NCI-H1436 (cell line): ENCODE measurements around the gene ATP6V0E1.

Experiments
- DNase-seq: peaks from one replicate; lab custom pipeline; 2025; lab: John Stamatoyannopoulos, UW

Gene ATP6V0E1

DNA sequence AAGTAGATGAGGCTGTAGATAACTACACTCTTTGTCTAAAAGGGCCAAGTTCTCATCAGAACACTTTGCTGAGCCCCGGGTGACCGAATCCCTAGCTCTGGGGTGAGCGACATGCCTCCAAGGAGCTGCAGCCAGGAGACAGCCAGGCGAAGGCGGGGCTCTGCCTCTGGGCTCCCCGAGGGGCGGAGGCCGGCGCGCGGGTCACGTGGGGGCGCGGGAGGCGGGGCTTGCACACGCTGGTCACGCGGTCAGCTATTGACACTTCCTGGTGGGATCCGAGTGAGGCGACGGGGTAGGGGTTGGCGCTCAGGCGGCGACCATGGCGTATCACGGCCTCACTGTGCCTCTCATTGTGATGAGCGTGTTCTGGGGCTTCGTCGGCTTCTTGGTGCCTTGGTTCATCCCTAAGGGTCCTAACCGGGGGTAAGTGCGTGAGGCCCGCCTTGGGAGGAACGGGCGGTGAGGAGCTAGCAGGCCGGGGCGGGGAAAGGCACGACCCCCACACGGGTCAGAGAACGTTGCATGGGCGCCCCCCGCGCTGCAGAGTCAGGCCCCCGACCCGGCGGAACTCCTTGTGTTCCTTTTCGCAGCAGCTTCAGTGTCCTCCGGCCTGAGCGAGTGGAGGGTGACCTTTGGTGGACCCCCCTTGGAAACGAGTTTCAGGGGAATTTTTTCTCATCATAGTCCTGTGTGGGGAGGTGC lies at the start of gene ATP6V0E1:
ATP6V0E1 (plus strand) TSS at position 230 of the 702 bp plus-strand sequence; CDS start at position 320, 90 bp downstream.
- peak; percentile 65 for DNase-seq

DNA sequence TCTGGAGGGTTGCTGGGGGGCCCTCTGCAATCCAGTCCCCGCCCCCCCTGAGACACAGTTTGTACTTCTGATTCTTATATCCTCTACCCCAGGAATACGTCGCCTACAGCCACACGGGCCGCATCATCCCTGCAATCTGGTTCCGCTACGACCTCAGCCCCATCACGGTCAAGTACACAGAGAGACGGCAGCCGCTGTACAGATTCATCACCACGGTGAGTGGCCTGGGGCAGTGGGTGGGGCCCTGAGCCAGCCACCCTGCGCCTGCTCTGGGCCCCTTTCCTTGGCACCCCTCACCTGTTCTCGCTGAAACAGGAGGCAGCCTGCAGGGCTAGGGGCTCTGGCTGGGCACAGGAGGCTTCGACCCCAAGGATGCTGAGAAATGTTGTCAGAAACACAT lies 48.5 kb upstream of the ATP6V0E1 start:
- no peak for DNase-seq

DNA sequence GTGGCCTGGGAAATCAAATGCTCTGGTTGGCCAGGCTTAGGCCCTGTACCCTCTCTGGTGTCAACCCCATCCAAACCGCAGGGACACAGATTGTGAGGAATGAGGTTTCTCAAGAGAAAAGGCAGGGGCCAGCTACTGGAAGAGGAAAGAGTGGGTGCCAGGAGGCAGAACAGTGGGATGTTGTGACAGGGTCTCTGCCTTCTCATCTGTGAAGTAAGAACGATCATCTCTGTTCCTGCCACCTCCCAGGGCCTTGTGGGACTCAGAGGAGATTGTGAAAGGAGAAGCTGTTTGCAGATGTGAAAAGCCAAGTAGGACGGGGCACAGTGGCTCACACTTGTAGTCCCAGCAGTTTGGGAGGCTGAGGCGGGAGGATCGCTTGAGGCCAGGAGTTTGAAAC lies 47.2 kb upstream of the ATP6V0E1 start:
- DNase-seq = no peak

DNA sequence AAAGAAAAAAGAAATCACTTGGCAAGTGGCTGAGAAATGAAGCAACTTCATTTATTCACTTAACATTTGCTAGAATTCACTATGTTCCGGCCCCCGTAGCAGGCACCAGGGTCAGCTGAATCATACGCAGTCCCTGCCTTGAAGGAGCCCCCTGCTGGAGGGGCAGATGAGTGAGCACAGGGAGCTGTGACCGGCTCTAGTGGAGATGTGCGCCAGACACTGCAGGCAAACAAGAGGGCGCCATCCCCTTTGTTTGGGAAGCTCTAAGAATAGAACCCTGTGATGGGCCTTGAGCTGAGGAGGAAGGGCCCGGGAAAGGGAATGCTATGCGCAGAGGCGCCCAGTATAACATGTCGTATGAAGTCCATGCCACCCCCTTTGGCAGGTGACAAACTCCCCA lies 44.5 kb upstream of the ATP6V0E1 start:
- DNase-seq = no peak

DNA sequence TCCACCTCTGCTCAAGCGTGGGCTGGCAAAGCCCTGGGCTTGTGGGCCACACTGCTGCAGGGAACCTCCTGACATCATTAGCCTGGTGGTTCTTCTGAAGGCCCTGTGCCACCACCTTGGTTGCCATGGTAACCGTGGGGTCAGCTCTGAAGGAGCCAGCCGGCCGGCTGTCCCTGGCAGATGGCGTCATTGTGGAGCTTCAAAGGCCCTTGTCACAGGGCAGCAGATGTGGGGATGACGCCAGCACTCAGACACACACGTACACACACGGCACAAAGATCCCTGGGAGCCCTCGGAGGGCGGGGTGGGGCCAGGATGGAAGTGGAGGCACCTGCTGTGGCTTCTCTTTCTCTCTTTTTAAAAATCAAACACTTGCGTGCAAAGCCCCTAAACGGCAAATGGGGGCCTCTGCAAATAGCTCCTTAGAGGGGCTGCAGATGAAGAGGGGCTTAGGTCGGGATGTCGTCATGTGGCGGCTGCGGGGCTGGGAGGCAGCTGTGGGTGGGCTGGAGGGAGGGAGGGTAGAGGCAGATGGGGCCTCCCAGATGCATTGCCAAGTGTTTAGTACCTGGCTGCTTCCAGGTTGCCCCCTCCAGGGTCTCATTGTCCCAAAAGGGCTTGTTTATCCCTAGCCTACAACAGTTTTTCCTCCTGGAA lies 43.8 kb upstream of the ATP6V0E1 start:
- DNase-seq = no peak

DNA sequence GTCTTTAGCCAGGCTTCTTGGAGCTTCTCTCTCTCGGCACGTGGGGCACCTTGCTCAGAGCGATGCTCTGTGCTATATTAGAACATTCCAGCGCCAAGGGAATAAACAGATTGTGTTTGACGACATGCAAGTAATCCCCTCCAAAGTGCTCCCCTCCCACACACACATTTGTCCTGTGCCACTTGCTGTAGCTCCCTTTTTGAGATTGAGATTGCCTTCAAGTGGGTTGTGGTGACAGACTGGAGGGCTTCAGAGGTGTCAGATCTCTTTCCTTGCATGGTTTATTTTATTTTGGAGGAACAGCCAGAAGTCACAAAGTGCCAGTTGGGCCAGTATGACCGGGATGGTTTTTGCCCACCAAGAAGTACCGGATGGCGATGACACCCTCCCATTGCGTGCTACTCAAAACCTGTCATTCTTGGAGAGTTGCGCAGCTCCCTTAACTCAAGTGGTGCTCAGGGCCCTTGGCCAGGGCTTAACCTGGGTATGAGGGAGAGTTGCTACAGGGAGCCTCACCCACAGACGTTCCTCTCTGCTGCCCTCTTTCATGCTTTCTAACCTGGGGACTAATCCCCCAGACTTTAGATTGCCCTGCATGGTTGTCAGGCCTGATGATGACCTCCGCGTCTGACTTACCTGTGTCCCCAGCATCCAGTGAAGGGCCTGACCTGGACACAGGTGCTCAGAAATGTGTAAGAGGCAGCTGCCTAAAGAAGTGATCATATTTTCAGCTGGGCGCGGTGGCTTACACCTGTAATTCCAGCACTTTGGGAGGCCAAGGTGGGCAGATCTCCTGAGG lies 43.1 kb upstream of the ATP6V0E1 start:
- no peak for DNase-seq

DNA sequence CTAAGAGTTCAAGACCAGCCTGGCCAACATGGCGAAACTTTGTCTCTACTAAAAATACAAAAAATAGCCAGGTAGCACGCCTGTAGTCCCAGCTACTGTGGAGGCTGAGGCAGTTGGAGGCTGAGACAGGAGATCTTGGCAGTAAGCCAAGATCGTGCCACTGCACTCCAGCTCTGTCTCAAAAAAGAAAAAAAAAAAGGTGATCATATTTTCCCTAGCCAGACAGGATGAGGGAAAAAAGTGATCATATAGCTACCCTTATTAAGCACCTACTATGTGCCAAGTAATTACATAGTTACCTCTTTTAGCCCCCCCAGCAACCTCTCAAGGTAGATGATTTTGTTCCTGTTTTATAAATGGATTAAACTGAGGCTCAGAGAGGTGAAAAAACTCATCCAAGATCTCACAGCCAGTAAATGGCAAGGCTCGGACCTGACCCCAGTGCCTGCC lies 42.5 kb upstream of the ATP6V0E1 start:
- no peak for DNase-seq

DNA sequence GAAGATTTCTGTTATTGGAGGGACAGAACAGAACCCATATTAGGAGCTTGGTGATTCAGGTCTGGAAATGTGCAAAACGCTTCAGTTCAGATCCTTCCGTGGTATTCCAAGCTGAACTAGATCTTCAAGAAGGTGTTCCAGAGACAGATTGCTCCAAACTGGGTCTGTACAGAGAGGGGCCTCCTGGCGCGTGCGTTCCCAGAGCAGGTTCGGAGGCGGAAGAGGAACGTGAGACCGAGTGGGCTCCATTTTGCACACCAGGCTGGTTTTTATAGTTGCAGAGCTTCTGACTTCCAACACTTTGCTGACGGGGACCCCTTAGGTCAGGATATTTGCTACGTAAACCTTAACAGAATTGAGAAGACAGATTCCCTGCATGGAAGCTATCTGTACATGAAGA lies 41.0 kb upstream of the ATP6V0E1 start:
- no peak for DNase-seq

DNA sequence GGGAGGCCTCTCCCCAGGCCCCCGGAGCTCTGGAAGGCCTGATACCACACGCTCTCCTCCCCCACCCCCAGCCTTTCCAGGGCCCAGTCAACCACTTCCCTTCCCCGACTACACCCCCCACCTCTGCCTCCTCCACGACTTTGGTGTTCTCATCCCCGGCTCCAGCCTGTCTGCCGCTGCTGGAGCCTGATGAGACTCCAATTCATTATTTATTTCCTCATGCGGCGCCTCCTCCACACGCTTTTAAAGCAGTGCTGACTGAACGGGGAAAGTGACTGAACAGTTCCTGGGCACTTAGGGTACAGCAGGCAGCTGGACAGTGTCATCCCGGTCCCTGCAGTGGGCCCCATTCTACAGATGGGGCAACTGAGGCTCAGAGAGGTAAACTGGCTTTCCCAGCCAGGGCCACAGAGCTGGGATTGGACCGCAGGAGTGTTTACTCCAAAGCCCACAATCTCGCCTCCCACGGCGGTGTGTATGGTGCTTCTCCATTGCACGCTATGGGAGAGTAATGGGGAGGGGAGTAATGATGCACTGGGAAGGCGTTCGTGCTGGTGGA lies 40.2 kb upstream of the ATP6V0E1 start:
- no peak for DNase-seq

DNA sequence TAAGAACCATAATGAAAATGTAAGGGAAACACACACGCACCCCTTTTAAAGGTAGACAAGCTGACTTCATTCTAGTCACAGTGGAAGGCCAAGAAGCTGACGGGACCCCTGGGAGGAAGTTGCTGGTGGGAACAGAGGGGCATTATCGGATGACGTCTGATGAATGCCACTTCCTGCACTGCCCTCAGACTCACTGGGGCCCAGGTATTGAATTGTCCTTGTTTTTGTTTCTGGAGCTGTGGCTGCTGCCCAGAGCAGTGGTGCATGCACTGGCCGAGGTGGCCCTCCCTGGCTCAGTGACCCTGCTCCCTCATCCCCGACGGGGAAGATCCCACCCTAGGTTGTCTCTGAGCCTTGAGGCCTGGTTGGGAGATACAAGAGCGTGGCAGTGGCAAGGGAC lies 39.7 kb upstream of the ATP6V0E1 start:
- DNase-seq = no peak

DNA sequence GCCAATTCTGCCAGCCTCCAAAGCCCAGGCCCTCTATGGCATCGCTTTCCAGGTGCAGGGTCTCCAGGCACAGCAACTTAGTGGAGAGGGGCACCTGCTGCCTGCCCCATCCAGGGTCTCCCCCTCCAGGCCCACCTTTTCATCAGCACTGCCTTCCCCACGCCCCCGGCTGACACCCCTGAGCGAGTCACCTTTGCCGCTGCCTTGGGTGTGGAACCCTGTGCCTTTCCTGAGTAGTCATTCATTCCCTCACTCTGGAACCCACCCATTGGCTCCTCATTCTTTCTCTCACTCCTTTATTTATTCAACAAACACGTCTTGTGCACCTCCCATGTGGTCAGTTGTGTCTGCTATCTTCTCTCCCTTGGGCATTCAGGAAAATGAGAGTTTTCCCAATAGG lies 38.8 kb upstream of the ATP6V0E1 start:
- DNase-seq = no peak

DNA sequence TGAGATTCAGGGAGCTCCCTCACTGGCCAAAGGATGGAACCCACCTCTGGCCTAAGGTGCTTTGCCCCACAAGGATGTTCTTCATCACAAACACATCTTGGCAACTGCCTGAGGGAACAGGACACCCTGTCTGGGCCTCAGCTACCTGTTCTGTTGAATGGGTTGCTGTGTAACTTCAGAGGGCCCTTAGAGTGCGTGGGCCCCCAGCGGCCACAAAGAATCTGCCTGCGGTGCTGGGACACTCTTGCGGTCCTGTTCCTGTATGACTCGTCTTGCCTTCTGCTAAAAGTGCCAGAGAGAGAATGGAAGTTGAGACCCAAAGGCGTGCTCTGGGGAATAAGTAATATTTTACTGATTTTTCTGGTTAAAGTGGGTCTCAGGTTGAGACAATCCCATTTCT lies 38.4 kb upstream of the ATP6V0E1 start:
- DNase-seq = no peak

DNA sequence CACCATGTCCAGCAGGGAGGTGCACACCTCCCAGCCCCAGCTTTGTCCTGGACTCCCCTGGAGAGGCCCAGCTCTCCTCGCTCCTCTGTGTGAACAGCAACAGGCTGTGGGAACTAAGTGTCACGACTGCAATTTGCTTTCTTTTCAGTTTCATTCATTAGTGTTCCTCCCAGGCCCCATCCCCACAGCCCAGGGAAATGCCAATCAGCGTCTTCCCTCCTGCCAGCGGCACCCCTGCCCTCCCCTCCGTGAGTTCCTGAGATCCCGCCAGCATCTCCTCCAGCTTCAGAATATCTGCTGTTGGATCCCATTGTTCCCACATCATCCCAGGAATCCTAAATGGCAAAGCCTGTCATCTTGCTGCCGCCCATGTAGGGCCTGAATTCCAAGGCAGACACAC lies 37.4 kb upstream of the ATP6V0E1 start:
- no peak for DNase-seq

DNA sequence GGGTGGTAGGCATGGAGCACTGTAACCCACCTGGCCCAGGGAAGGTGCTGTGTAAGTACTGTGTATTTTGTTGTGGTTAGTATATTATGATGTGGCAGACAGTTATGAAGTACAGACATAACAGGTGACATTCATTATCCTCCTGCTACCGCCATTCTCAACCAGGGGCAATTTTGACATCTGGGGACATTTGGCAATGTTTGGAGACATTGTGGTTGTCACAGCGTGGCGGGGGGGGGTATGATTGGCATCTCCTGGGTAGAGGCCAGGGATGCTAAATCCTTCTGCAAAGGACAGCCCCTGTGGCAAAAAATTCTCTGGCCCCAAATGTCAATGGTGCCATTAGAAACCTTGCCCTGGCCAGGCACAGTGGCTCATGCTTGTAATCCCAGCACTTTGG lies 34.1 kb upstream of the ATP6V0E1 start:
- no peak for DNase-seq

DNA sequence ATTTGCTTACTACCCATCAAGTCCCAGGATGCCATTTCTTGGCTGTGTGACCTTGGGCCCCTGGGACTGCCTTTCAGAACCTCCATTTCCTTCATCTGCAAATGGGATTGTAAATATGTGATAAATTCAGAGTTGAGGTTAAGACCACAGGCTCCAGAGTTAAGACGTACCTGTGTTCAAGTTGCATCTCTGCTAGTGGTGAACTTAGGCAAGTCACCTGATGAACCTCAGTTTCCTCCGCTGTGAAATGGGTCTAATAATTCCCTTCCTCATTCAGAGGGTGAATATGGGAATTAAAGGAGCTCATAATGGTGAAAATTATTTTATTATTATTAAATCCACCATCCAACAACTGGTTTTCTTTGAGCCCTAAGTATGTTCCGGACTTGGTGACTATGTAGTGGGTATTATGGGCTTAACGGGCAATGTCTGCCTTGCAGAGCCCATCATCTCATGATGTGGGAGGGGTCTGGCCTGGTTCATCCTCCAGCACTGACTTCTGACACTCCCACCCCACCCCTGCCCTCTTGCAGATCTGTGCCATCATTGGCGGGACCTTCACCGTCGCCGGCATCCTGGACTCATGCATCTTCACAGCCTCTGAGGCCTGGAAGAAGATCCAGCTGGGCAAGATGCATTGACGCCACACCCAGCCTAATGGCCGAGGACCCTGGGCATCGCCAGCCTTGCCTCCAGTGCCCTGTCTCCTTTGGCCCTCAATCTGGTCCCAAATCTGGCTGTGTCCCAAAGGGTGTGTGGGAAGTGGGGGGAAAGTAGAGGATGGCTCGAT lies 33.2 kb upstream of the ATP6V0E1 start:
- no peak for DNase-seq

DNA sequence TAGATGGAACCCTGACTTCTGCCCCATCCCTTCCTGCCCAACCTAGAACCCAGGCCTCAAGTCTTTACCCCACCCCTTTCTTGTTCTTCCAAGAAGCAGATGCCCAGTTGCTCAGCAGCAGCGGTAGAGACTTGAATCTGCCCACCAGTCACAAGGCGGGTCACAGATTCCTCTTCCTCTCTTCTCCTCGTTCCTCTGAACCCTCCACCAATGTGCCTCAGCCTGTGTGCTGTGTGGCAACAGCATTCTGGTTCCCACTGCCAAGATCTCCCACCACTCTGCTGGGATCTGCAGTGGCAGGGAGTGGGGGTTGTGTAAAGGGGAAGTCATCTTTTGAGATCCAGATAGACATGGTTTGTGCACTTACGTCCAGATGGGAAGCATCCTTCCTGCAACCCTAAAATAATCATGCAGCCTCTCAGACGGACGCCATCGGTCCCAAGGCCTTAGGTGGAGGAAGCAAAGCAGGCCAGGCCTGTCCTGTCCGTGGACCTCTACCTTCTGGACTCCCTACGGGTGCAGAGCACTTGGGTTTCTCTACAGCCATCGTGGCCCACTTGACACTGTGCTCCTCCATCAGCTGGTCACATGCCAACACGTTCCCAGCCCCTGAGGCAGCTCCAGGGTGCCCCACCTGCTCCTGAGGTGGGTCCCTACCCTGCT lies 32.1 kb upstream of the ATP6V0E1 start:
- no peak for DNase-seq

DNA sequence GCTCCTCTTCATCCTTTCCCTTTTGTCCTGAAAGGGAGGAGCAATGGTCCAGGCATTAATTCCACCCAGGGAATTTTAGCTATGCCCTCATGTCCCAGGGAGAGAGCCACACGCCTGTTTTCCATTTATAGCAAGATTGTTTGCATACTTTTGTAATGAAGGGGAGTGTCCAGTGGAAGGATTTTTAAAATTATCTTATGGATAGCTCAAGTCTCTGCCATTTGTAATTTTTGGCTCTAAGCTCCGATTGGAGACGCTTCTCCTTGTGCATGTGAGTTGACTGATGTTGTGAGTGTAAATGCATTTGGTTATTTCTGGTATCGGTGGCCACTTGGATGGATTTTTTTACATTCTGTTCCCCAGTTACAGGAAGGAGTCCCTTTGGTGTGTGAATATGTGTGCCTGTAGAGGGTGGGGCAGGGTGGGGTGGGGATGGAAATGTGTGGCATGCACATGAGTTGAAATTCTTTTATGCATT lies 31.5 kb upstream of the ATP6V0E1 start:
- no peak for DNase-seq

DNA sequence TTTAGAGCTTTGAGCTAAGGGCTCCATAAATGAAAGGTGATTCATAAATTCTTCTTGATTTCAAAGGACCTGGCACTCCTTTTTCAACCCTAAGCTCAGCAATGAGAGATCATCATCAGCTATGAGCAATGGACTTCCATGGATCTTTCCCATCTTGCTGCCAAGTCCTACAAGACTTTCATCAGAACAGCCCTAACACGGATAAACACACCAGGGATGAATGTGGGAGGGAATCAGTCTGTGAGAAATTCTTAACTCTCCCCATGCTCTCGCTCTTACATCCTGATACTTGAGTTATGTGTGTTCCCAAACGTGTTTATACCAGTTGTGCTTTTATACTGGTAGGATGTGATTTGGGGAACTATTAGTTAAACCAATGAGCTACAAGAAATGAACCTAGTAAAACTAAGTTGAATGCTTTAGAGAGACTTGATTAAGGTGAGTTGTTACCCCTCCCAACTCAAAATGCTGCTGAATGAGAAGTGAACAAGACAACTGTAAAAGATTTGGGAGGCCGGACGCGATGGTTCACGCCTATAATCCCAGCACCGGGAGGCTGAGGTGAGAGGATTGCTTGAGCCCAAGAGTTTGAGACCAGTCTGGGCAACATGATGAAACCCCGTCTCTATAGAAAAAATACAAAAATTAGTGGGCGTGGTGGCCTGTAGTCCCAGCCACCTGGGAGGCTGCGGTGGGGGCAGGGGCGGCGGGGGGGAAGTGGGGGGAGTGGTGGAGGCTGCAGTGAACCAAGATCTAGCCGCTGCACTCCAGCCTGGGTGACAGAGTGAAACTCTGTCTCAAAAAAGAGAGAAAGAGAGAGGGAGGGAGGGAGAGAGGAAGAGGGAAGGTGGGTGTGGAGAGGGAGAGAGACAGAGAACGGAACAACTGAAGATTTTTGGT lies 29.5 kb upstream of the ATP6V0E1 start:
- no peak for DNase-seq

DNA sequence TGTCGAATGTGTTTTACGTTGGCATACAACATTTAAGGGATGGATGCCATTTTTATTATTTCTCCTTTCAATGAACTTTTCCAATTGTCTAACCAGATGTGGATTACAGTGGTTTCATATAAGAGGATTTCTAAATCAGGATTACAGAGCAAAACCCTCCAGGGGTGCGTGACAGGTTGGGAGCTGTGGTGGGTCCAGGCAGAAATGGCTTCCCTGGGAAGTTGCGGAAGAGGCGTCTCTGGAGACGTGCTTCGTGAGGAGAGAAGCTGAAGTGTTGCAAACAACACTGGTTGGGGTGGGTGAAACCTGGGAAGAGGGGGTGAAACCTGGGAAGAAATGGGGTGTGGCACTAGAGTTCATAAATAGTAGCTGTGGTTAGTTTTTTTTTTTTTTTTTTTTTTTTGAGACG lies 28.8 kb upstream of the ATP6V0E1 start:
- DNase-seq = no peak

DNA sequence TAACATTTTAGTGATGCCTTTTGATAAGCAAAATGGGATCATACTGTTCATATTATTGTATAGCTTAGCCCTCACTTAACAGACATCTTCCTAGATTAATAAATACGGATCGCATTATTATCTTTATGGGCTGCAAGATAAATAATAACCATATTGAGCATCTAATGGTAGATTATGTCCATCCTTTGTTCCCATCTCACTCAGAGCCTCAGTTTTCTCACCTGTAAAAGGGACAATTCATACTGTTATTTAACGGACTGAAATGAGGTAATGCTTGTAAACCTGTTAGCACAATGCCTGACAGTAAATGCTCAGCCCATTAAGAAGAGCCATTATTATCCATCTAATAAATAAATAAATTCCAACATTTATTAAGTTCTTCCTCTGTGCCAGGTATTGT lies 27.3 kb upstream of the ATP6V0E1 start:
- no peak for DNase-seq
